Measurements from ENCODE around the gene LRCOL1. TPM values are rescaled to one million over a fixed set of nuclear protein-coding genes. Genes with fewer than 3 reads are reported as not detected.

LRCOL1 gene
- total and polyA plus RNA-seq, 2 experiments from 2014 or later = 1.7 TPM; not detected in 1

DNA sequence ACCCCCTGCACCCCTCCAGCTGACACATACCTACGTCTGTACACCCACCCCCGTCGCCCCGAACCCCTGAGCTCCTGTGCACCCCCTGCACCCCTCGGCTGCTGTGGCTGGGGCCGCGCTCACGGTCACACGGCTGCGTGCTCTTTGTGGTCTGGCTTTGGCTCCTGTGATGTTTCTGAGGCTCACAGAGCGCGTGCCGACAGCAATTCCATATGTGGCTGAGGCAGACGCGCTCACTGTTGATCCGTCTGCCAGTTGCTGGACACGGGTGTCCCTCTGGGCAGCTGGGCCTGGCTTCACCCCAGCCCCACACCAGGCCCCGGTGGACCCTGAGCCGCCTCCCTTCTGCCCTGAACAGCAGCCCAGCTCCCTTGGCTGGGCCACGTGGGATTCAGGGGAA lies 46.5 kb downstream of the LRCOL1 start:
- no peak overlapping the region for H3K4me2 ChIP-seq
- no peak overlapping the region for H3K4me3 Mint-ChIP-seq
- H3K27me3 ChIP-seq (ENCODE audit: insufficient read depth) = peaks cover 5% of the 10 kb centered on the region; the same call in 1 of the 2 replicates
- no peak overlapping the region for H3K4me3 ChIP-seq
- DNase-seq (ENCODE audit: low spot score) = no peak
- no peaks in the 10 kb centered on the region; the same call in 1 of the 2 replicates for H3K4me1 ChIP-seq (ENCODE audit: insufficient read depth)
- TF ChIP-seq STAT1 (IDR thresholded peaks at IDR 0.05; ENCODE audit: unreplicated experiment) = no peak
- TF ChIP-seq ZNF331 (CRISPR knock-in tag; IDR thresholded peaks at IDR 0.05; ENCODE audit: low read depth) = no peak
- TF ChIP-seq ZNF114 (CRISPR knock-in tag; IDR thresholded peaks at IDR 0.05) = no peak
- TF ChIP-seq JUNB (IDR thresholded peaks at IDR 0.05; ENCODE audit: unreplicated experiment) = no peak
- TF ChIP-seq, protein P1, sequence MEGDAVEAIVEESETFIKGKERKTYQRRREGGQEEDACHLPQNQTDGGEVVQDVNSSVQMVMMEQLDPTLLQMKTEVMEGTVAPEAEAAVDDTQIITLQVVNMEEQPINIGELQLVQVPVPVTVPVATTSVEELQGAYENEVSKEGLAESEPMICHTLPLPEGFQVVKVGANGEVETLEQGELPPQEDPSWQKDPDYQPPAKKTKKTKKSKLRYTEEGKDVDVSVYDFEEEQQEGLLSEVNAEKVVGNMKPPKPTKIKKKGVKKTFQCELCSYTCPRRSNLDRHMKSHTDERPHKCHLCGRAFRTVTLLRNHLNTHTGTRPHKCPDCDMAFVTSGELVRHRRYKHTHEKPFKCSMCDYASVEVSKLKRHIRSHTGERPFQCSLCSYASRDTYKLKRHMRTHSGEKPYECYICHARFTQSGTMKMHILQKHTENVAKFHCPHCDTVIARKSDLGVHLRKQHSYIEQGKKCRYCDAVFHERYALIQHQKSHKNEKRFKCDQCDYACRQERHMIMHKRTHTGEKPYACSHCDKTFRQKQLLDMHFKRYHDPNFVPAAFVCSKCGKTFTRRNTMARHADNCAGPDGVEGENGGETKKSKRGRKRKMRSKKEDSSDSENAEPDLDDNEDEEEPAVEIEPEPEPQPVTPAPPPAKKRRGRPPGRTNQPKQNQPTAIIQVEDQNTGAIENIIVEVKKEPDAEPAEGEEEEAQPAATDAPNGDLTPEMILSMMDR (conservative IDR thresholded peaks at IDR 0.05; ENCODE audit: low read depth in 2 of 2) = no peak
- TF ChIP-seq CREB1 (CRISPR knock-in tag; IDR thresholded peaks at IDR 0.05; ENCODE audit: low read depth) = no peak
- peaks cover 32% of the 10 kb centered on the region for H4K20me1 ChIP-seq (replicated peaks; ENCODE audit: insufficient read depth)
- ATAC-seq = no peak
- H3K27ac ChIP-seq (ENCODE audit: low read depth) = no peak overlapping the region
- H3K9me3 Mint-ChIP-seq = no peaks in the 10 kb centered on the region; the same call in 2 of the 3 replicates
- no peak overlapping the region for H2AFZ ChIP-seq
- peaks cover 16% of the 10 kb centered on the region for H3K27me3 Mint-ChIP-seq (ENCODE audit: insufficient read depth, low read depth, poor library complexity)
- 0 out of 2 replicates have a peak, but pooled peaks cover 3% of the 10 kb centered on the region for H3F3A ChIP-seq (replicated peaks; ENCODE audit: low read depth)
- H3K4me1 Mint-ChIP-seq = peaks cover 7% of the 10 kb centered on the region
- no peaks in the 10 kb centered on the region; the same call in 1 of the 2 replicates for H3K36me3 ChIP-seq (ENCODE audit: insufficient read depth)
- no peaks in the 10 kb centered on the region for H3K9me2 ChIP-seq (ENCODE audit: insufficient read depth)
- peaks cover 52% of the 10 kb centered on the region for H3K79me2 ChIP-seq (replicated peaks; ENCODE audit: insufficient read depth)
- H3K27ac Mint-ChIP-seq = no peak overlapping the region
- H3K36me3 Mint-ChIP-seq (ENCODE audit: low read depth) = peaks cover 14% of the 10 kb centered on the region

DNA sequence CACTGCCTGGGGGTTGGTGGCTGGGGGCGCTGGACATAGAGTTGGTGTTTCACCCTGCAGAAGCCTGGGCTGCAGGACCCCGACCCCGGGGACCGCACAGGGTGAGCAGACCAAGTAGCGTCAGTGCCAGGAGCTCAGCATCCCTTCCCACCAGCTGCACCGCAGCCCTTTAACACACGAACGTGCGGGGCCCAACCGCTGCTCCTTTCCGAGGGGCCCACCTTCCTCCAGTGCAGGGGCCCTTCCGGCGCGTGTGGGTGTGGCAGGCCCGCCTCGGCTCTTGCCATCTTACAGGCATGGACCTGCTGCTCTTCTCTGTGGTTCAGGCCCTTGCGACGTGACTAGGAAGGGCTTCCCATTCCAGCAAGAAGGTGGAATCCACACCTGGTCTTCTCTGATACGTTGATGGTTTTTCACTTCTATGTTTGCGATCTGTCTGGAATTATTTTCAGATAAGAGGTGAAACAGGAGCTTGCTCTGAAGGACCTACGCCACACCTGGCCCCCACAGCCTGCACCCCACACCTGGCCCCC lies 47.8 kb downstream of the LRCOL1 start:
- Histone ChIP-seq H3F3A (replicated peaks; ENCODE audit: low read depth) (0 out of 2 replicates have a peak, but pooled peaks cover 4% of the 10 kb centered on the region), H4K20me1 (replicated peaks; ENCODE audit: insufficient read depth) (peaks cover 28% of the 10 kb centered on the region), H3K4me1 (ENCODE audit: insufficient read depth) (no peaks in the 10 kb centered on the region; the same call in 1 of the 2 replicates), H3K9me2 (ENCODE audit: insufficient read depth) (no peaks in the 10 kb centered on the region), H3K27ac (ENCODE audit: low read depth) (no peak overlapping the region), H3K36me3 (ENCODE audit: insufficient read depth) (no peaks in the 10 kb centered on the region; the same call in 1 of the 2 replicates), H3K4me3 (no peak overlapping the region), H2AFZ (no peak overlapping the region), H3K27me3 (ENCODE audit: insufficient read depth) (peaks cover 19% of the 10 kb centered on the region), H3K79me2 (replicated peaks; ENCODE audit: insufficient read depth) (peaks cover 52% of the 10 kb centered on the region), H3K4me2 (no peak overlapping the region; the same call in 1 of the 2 replicates)
- ATAC-seq (no peak), DNase-seq (ENCODE audit: low spot score) (no peak)
- Mint-ChIP-seq H3K4me1 (peaks cover 7% of the 10 kb centered on the region), H3K27ac (no peak overlapping the region), H3K4me3 (no peak overlapping the region), H3K36me3 (ENCODE audit: low read depth) (peaks cover 14% of the 10 kb centered on the region), H3K9me3 (no peaks in the 10 kb centered on the region; the same call in 2 of the 3 replicates), H3K27me3 (ENCODE audit: insufficient read depth, low read depth, poor library complexity) (peaks cover 20% of the 10 kb centered on the region)
- TF ChIP-seq CREB1 (CRISPR knock-in tag; IDR thresholded peaks at IDR 0.05; ENCODE audit: low read depth) (no peak), JUNB (IDR thresholded peaks at IDR 0.05; ENCODE audit: unreplicated experiment) (no peak)
- TF ChIP-seq, protein P2, sequence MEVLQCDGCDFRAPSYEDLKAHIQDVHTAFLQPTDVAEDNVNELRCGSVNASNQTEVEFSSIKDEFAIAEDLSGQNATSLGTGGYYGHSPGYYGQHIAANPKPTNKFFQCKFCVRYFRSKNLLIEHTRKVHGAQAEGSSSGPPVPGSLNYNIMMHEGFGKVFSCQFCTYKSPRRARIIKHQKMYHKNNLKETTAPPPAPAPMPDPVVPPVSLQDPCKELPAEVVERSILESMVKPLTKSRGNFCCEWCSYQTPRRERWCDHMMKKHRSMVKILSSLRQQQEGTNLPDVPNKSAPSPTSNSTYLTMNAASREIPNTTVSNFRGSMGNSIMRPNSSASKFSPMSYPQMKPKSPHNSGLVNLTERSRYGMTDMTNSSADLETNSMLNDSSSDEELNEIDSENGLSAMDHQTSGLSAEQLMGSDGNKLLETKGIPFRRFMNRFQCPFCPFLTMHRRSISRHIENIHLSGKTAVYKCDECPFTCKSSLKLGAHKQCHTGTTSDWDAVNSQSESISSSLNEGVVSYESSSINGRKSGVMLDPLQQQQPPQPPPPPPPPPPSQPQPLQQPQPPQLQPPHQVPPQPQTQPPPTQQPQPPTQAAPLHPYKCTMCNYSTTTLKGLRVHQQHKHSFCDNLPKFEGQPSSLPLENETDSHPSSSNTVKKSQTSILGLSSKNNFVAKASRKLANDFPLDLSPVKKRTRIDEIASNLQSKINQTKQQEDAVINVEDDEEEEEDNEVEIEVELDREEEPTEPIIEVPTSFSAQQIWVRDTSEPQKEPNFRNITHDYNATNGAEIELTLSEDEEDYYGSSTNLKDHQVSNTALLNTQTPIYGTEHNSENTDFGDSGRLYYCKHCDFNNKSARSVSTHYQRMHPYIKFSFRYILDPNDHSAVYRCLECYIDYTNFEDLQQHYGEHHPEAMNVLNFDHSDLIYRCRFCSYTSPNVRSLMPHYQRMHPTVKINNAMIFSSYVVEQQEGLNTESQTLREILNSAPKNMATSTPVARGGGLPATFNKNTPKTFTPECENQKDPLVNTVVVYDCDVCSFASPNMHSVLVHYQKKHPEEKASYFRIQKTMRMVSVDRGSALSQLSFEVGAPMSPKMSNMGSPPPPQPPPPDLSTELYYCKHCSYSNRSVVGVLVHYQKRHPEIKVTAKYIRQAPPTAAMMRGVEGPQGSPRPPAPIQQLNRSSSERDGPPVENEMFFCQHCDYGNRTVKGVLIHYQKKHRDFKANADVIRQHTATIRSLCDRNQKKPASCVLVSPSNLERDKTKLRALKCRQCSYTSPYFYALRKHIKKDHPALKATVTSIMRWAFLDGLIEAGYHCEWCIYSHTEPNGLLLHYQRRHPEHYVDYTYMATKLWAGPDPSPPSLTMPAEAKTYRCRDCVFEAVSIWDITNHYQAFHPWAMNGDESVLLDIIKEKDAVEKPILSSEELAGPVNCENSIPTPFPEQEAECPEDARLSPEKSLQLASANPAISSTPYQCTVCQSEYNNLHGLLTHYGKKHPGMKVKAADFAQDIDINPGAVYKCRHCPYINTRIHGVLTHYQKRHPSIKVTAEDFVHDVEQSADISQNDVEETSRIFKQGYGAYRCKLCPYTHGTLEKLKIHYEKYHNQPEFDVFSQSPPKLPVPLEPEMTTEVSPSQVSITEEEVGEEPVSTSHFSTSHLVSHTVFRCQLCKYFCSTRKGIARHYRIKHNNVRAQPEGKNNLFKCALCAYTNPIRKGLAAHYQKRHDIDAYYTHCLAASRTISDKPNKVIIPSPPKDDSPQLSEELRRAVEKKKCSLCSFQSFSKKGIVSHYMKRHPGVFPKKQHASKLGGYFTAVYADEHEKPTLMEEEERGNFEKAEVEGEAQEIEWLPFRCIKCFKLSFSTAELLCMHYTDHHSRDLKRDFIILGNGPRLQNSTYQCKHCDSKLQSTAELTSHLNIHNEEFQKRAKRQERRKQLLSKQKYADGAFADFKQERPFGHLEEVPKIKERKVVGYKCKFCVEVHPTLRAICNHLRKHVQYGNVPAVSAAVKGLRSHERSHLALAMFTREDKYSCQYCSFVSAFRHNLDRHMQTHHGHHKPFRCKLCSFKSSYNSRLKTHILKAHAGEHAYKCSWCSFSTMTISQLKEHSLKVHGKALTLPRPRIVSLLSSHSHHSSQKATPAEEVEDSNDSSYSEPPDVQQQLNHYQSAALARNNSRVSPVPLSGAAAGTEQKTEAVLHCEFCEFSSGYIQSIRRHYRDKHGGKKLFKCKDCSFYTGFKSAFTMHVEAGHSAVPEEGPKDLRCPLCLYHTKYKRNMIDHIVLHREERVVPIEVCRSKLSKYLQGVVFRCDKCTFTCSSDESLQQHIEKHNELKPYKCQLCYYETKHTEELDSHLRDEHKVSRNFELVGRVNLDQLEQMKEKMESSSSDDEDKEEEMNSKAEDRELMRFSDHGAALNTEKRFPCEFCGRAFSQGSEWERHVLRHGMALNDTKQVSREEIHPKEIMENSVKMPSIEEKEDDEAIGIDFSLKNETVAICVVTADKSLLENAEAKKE (CRISPR knock-in tag; IDR thresholded peaks at IDR 0.05) = no peak
- TF ChIP-seq, protein P1 (conservative IDR thresholded peaks at IDR 0.05; ENCODE audit: low read depth in 2 of 2) = no peak
